ENCODE measurements around the gene KCNIP4.

KCNIP4 gene

DNA sequence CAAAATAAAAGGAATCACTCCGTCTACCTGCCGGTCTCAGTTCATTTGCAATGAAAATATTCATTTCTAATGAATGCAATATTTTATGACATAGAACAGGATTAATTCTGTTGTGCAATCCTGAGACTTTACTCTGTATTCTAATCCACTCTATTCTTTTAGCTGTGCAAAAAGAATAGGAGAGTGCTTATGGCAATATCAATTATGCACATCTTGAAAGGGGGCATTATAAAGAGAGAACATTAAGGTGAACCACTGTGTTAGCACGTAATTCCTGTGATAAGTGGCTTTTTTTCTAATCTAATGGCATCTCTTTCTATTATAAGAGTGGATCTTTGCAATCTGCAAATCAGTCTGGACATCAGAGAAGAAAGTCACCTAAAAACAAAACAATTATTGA is 99.5 kb downstream of the KCNIP4 start:
- FAIRE-seq: no peak
- no peak for DNase-seq (ENCODE audit: low spot score)

DNA sequence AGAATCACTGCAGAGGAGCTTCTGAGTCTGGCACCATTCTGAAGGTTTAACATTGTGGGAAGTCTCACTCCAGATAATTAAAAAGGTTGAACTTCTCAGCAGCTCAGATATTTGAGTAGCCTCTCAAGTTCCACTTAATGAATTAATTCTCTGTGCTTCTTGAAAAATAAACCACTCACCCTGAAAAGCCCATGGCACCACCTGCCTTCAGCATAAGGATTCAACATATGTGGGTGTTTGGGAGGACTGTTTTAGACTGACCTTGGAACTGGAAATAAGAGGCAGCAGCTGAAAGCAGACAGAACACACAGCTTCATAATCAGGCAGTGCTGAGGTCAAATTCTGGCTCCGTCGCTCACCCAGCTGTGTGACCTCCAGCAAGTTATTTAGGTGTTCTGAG is 100.6 kb downstream of the KCNIP4 start:
- DNase-seq (ENCODE audit: low spot score) (no peak), FAIRE-seq (no peak)

DNA sequence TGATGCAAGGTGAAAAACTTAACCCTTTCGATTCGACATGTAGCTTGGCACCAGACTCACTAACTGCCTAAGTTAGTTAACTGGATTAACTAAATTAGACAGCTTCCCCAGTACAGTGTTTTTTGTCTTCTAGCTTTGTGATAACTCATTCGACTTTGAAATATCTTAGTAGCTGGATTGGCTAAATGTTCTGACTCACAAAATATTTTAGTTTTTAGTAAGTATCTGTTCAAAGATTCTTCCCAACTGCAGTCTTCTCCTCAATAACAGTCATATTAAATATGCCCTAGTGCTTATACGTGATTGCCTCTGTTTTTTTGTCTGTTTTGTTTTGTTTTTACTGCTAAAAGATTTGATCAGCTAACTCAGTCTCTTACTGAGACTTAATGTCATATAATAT is 102.9 kb downstream of the KCNIP4 start:
- FAIRE-seq: no peak
- no peak for DNase-seq (ENCODE audit: low spot score)

- no peak for DNase-seq (ENCODE audit: low spot score)
- FAIRE-seq: no peak
Measured at GRCh38 chr4:21835712-21836111, 112.9 kb downstream of the KCNIP4 start.

GRCh38 chr4:21830272-21830671 is 118.3 kb downstream of the KCNIP4 start:
- FAIRE-seq (no peak), DNase-seq (ENCODE audit: low spot score) (peak; percentile 16)

DNA sequence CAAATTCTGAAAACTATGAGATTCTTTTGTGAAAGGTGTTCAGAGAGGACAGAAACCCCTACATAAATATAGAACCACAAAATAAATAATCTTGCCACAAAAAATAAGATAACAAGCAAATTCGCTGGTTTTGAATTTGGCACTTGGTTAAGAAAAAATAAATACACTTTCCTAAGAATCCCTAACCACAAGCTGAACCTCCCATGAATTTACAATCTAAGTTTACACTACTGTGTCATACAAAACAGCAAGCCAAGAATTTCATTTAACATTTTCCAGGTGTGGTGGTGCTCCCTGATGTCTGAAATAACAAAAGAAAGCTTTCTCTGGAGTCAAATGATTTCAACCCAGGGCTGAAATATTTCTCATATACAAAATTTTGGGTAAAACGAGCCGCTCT is 121.0 kb downstream of the KCNIP4 start:
- FAIRE-seq (no peak), DNase-seq (ENCODE audit: low spot score) (no peak)

DNA sequence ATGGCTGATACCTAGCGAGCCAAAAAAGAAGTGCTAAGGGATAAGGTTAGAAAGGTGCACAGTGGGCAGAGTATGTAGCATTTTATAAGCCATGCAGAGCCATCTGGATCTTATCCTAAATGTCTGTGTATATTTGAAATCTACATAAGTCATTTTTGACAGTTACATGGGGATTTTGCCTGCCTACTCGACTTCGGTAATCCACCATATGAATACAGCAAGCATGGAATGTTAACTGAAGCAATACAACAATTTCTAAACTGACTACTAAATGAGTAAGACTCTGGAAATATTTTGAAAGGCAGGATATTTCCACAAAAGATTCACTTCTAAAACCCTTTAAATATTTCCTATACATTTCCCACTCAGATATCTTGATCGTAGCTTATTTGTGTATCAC is 122.5 kb downstream of the KCNIP4 start:
- DNase-seq (ENCODE audit: low spot score): no peak
- no peak for FAIRE-seq

GRCh38 chr4:21819086-21819485 is 129.5 kb downstream of the KCNIP4 start:
- DNase-seq (ENCODE audit: low spot score) (no peak), FAIRE-seq (no peak)

GRCh38 chr4:21815651-21816377 is 132.8 kb downstream of the KCNIP4 start:
- DNase-seq (ENCODE audit: low spot score): no peak
- no peak for FAIRE-seq

DNA sequence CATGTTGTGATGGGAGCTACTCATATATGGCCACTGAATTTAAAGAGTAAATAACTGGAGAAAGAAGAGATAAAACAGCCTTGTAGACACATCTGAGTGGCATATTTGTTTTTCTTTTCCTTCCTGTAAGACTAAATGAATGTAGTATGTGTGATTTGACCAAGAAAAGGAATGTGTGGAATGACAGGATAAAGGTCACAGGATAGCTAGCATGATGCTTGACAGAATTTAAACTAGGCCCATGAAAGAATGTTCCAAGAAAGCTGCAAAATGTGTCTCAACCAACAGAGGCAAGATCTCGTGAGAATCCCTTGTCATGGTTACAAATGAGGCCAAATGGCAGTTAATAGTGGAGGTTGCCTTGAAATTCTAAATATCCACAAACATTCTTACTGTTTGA is 137.0 kb downstream of the KCNIP4 start:
- FAIRE-seq (no peak), DNase-seq (ENCODE audit: low spot score) (peak; percentile 36)

- DNase-seq (ENCODE audit: low spot score) (no peak), FAIRE-seq (no peak)
Measured at GRCh38 chr4:21806991-21807390, 141.6 kb downstream of the KCNIP4 start.

GRCh38 chr4:21802406-21802805 is 146.2 kb downstream of the KCNIP4 start:
- DNase-seq (ENCODE audit: low spot score) (peak; percentile 90), FAIRE-seq (peak; percentile 94)

GRCh38 chr4:21801661-21802385 is 146.7 kb downstream of the KCNIP4 start:
- FAIRE-seq (no peak), DNase-seq (ENCODE audit: low spot score) (peak; percentile 28)

DNA sequence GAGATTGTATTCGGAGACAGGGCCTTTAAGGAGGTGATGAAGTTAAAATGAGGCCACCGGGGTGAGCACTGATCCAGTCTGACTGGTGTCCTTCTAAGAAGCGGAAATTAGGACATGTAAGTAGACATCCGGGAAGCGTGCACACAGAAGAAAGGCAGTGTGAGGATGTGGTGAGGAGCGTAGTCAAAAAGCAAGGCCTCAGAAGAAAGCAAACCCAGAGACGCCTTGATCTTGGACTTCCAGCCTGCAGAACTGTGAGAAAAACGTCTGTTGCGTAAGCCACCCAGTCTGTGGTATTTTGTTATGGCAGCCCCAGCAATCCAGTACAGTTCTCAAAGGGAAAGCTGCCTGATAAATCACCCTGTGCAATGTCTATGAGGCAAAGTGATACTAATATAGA is 153.5 kb downstream of the KCNIP4 start:
- DNase-seq (ENCODE audit: low spot score) (no peak), FAIRE-seq (no peak)

- no peak for DNase-seq (ENCODE audit: low spot score)
- no peak for FAIRE-seq
Measured at GRCh38 chr4:21792736-21793135, 155.8 kb downstream of the KCNIP4 start.

DNA sequence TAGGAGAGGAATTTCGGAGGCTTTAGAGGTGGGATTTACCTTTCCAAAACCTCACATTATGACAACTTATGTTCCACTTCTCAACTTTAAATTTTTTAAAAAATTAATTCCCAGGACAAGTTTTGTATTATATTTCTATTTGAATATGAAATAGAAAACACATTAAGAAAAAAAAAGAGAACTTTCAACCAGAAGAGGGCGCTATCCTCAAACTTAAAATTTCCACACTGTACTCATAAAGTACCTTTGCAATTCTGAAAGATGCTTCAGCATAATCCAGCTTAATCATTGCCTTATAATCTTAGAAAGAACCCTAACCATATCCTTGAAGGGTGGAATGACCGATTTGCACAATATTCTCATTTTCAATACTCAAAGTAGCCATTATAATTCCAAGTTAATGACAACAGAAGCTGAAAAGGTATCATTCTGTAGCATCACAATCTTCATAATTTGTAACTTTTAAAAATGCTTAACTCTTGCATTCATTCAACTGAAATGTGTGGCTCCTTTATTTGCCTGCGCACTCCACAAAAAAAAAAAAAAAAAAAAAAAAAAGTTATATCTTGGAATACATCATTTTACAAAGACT is 158.0 kb downstream of the KCNIP4 start:
- no peak for DNase-seq (ENCODE audit: low spot score)
- peak; percentile 87 for FAIRE-seq

- peak; percentile 67 for DNase-seq (ENCODE audit: low spot score)
- FAIRE-seq: no peak
Measured at GRCh38 chr4:21780148-21780547, 168.4 kb downstream of the KCNIP4 start.

GRCh38 chr4:21778702-21779101 is 169.9 kb downstream of the KCNIP4 start:
- DNase-seq (ENCODE audit: low spot score) (no peak), FAIRE-seq (no peak)

- DNase-seq (ENCODE audit: low spot score) (no peak), FAIRE-seq (no peak)
Measured at GRCh38 chr4:21775703-21776102, 172.9 kb downstream of the KCNIP4 start.

DNA sequence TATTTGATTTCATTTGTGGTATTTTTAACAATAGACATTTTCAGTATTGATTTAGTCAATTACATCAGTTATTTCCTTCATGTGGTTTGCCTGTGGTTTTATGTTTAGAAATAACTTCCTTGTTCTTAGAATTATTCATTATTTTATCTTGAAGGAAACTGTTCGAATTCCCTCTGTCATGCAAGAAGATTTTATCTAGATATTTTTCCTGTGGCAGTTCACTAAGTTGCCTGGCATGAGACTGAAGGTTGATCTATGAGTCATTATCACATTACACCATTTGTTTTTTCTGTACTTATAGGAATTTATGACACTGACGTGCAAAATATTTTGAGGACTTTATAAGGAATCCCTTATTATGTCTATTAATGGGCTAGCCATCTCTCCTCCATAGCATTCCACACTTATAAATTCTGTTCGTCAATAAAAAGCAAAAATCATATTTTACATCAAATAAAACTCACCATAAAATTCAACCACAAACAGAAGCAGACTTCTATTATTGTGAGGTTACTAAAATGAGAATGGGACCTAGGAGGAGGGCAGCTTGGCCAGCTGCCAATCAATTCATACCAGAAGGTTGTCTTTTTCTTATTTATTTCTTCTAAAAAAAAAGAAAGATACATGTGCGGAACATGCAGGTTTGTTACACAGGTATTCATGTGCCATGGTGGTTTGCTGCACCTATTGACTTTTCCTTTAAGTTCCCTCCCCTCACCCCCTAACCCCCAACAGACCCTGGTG is 179.0 kb downstream of the KCNIP4 start:
- FAIRE-seq: peak; percentile 83
- peak; percentile 86 for DNase-seq (ENCODE audit: low spot score)

DNA sequence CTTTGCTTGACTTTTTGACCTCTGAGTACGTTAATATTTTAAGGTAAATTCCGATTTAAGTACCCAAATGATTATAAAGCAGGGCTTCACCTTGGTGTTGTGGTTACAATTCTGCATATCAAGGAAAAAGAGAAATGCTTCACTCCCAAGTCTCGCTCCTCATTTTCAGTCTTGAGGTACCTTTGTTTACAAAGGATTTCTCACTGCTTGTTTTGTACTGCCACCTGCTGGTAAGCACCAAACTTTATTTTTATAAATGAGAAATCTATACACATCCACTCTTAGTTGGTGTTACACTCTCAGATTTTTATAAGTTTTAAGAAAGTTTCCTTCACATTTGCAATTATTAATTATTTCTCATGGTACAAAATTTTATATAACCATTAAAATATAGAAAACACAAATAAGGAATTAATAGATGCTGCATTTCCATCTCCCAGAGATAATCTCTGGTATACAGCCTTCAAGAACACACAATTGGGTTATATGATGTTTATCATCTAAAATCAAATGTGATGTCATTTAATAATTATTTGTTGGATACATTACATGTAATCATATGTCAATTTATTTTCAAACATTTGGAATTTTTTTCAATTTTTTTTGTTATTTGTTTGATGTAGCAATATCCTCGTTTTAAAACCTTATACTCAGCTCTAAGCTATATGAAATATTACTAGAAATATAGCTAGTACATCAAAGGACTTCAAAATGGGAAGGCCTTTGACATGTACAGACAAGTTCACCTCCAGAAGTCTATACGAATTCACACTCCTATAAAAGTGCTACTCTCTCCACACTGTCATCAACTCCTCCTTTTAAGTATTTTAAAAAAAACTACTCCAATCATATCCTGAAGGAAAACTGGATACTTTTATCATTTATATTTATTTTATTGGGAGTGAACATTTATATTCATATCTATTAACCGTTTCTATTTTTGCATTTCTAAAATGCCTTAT is 179.9 kb downstream of the KCNIP4 start:
- DNase-seq (ENCODE audit: low spot score) (peak; percentile 48), FAIRE-seq (peak; percentile 82)
